Activated CD4-positive, alpha-beta T cell treated with anti-CD3 and anti-CD28 coated beads for 36 hours (primary cell): ENCODE results near the gene GPRC5C. TPM values are rescaled to one million over a fixed set of nuclear protein-coding genes. Genes with fewer than 3 reads are reported as not detected.
"Not testable (repeated sequence)": the region's sequence is repeated elsewhere in the genome, so short reads cannot be mapped to it uniquely, and the experiment has no call there.

Source experiments
- ATAC-seq: fragments of 200-7000 bp; cut with Tn5 transposase; one replicate; pipeline ENCODE4 v1.10.0; 2021; ENCODE audit warnings: mild to moderate bottlenecking, moderate library complexity
- CTCF ChIA-PET: fragments of 350-600 bp; sonication (Branson Sonifier 250); formaldehyde crosslinking; loops from one replicate; lab custom pipeline; 2021; ENCODE audit warnings: antibody characterized with exemption; lab: Charles Lee
- POLR2A ChIA-PET: fragments of 350-600 bp; sonication (Branson Sonifier 250); formaldehyde crosslinking; loops from one replicate; lab custom pipeline; 2021; ENCODE audit warnings: antibody characterized with exemption, inconsistent platforms; lab: Charles Lee
- DNase-seq: peaks from one replicate; pipeline ENCODE4 v3.0.0-alpha.2; 2020
- H3K27ac Mint-ChIP-seq: one replicate; pipeline ENCODE4 v1.8.0; 2021; ENCODE audit warnings: mixed read lengths
- H3K27me3 Mint-ChIP-seq: one replicate; pipeline ENCODE4 v1.8.0; 2021; ENCODE audit warnings: mixed read lengths
- H3K36me3 Mint-ChIP-seq: one replicate; pipeline ENCODE4 v1.8.0; 2021; ENCODE audit warnings: low read depth, mixed read lengths
- H3K4me1 Mint-ChIP-seq: one replicate; pipeline ENCODE4 v1.8.0; 2021; ENCODE audit warnings: mixed read lengths
- H3K4me3 Mint-ChIP-seq: one replicate; pipeline ENCODE4 v1.8.0; 2021; ENCODE audit warnings: mild to moderate bottlenecking, moderate library complexity, mixed read lengths
- H3K9me3 Mint-ChIP-seq: one replicate; pipeline ENCODE4 v1.8.0; 2021; ENCODE audit warnings: low read depth, mixed read lengths
- intact Hi-C, 2 experiments: fragments of 100-400 bp; cut with DNase I in 1 of 2; cut with micrococcal nuclease in 1 of 2; formaldehyde crosslinking; loops; one replicate each; pipeline versions ENCODE4 v1.14.2 to v1.15.1; 2022 to 2024; cut with DNase I, micrococcal nuclease
- total RNA-seq, 2 experiments: library from RNA; stranded (reverse); gene quantifications; one replicate each; pipeline ENCODE4 v1.2.3, GENCODE V29; 2021

The GPRC5C gene
- total RNA-seq, 2 experiments from 2014 or later, result 0.97 to 1.3 TPM

DNA sequence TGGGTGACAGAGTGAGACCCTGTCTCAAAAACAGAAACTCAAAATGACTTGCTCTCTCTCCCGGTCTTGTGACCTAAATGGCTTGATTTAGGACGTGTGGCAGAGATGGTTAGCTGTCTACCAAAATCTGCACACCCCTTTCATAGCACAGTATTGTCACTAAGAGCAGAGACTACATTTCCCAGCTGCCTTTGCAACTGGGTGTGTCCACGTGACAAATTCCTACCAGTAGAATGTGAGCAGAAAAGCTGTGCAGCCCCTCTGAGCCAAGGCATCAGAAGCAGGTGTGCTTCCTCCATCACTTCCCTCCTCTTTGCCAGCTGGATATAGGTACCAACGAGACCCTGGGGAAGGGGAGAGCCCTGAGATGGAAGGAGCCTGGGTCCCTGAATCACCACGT lies 39.0 kb upstream of the GPRC5C start:
- ChIA-PET POLR2A (no interaction called here), CTCF (interaction anchor here (1.3 to 2.5 kb wide), 2 partner anchors 13 to 57 kb away, joined by 3 to 9 read pairs; no protein-coding TSS in a partner anchor)
- no peaks in the 10 kb centered on the region for H3K36me3 Mint-ChIP-seq
- H3K9me3 Mint-ChIP-seq, result no peaks in the 10 kb centered on the region
- no peak overlapping the region for H3K4me3 Mint-ChIP-seq
- DNase-seq, result no peak
- H3K27ac Mint-ChIP-seq, result no peak overlapping the region
- H3K27me3 Mint-ChIP-seq, result no peaks in the 10 kb centered on the region
- intact Hi-C loops, result no loop called here
- no peaks in the 10 kb centered on the region for H3K4me1 Mint-ChIP-seq
- ATAC-seq, result no peak

DNA sequence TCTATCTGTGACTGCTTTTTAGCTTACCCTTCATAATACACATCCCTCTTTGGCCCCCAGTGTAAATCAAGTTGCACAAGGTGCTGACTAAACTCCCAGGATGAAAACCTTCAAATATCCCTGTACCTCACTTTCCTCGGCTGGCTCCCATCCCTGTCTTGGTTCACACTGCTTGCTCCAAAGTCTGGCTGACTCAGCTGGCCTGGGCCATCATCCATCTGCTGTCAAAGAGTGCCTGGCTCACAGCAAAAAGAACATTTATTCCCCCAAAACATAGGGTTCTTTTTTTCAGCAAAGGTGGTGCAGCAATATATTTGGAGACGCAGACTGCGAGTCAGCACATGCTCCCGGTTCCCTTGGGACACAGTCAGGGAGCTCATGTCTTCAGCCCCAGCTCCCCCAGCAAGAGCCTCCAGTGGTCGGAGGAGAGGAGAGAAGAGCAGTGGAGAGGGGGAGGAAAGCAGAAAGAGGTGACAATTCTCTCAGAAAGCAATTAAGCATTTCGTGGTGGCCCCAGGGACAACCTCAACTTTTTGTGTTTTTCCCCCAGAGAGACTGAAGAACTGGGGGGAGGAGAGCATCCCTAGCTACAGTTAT lies 38.4 kb upstream of the GPRC5C start:
- H3K9me3 Mint-ChIP-seq, result no peaks in the 10 kb centered on the region
- H3K27ac Mint-ChIP-seq, result no peak overlapping the region

DNA sequence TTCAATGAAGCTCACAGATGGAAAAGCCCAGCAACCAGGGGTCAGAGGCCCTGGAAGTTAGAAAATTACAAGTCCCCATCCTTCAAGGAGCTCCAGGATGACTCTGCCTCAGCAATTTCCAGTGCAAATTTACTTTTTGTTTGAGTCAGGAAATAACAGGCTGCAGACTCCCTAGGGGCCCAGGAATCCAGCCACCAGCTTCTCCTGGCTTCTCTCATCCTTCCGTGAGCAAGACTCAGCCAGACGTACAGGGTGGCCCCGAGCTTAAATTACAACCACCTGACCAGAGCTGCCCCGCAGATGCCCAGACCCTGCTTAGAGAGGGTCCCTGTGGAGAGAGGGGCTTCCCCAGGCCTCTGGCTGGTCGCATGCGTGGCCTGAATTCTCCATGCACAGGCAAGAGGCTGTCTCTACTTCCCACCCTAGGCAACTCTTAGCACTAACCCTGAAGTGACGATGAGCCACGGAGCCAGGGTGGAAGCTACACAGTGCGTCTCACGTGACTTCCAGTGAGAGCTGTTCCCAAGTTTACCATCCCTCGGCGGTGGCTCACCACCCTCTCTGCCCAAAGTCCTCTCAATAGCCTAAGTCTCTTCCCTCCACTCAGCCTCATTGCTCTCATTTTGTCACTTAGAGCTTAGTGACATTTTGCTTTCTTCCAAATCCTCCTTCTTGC lies 37.5 kb upstream of the GPRC5C start:
- Mint-ChIP-seq H3K27me3 (no peaks in the 10 kb centered on the region), H3K27ac (no peak overlapping the region), H3K4me3 (no peak overlapping the region), H3K36me3 (no peaks in the 10 kb centered on the region), H3K4me1 (no peaks in the 10 kb centered on the region), H3K9me3 (no peaks in the 10 kb centered on the region)
- ChIA-PET POLR2A (no interaction called here), CTCF (interaction anchor here (0.6 to 2.5 kb wide), 4 partner anchors 11 to 86 kb away, joined by 3 to 9 read pairs (median 4); no protein-coding TSS in a partner anchor)
- ATAC-seq (no peak), DNase-seq (no peak)
- intact Hi-C loops, result no loop called here

More for the DNA sequence above, 38.4 kb upstream of the GPRC5C start:
- no peak for DNase-seq
- intact Hi-C loops, result no loop called here
- Mint-ChIP-seq H3K36me3 (no peaks in the 10 kb centered on the region), H3K4me1 (no peaks in the 10 kb centered on the region), H3K4me3 (no peak overlapping the region), H3K27me3 (no peaks in the 10 kb centered on the region)
- POLR2A ChIA-PET, result no interaction called here
- no peak for ATAC-seq
- CTCF ChIA-PET, result interaction anchor here (1.0 to 2.5 kb wide), 4 partner anchors 12 to 63 kb away, joined by 3 to 9 read pairs (median 4); no protein-coding TSS in a partner anchor

DNA sequence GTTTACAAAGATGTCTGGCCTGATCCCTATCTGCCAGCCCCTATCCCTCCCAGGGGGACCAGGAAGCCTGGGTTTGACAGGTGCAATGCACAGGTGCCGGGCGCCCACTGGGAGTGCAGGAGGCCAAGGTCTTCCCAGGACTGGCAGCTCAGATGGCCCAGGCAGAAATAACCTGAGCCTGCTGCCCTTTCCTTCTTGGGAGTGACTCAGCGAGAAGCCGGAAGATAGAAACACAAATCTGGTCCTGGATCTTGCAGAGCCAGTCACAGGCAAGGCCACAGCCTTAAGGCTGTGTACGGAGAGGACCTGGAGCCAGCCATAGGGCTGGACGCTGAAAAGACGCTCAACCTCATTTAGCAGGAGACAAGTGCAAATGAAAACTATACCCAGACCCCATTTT lies 36.9 kb upstream of the GPRC5C start:
- Mint-ChIP-seq H3K4me1 (no peaks in the 10 kb centered on the region), H3K27ac (no peak overlapping the region), H3K9me3 (no peaks in the 10 kb centered on the region), H3K27me3 (no peaks in the 10 kb centered on the region), H3K36me3 (no peaks in the 10 kb centered on the region), H3K4me3 (no peak overlapping the region)
- DNase-seq, result no peak
- intact Hi-C loops, result no loop called here
- CTCF ChIA-PET, result interaction anchor here (1.8 to 2.5 kb wide), 2 partner anchors 10 to 15 kb away, joined by 5 to 9 read pairs; no protein-coding TSS in a partner anchor
- POLR2A ChIA-PET, result no interaction called here
- no peak for ATAC-seq

DNA sequence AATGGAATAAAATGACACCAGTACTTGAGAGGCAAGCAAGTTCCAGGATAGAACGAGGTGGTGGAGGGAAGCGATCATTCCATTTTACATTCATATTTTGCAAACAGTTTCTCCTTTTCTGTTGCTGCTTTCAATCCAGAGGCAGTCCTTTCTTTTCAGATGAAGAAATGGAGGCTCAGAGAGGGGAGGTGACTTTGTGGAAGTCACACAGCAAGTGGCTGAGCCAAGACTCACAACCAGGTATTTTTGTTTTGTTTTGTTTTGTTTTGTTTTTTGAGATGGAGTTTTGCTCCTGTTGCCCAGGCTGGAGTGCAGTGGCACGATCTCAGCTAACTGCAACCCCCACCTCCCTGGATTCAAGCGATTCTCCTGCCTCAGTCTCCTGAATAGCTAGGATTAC lies 35.3 kb upstream of the GPRC5C start:
- no peaks in the 10 kb centered on the region for H3K9me3 Mint-ChIP-seq
- ATAC-seq (no peak), DNase-seq (no peak)
- H3K36me3 Mint-ChIP-seq, result no peaks in the 10 kb centered on the region
- H3K4me3 Mint-ChIP-seq, result no peak overlapping the region
- intact Hi-C loops, result no loop called here
- ChIA-PET POLR2A (interaction anchor here (0.7 kb wide), 1 partner anchor 68 kb away, joined by 4 read pairs; no protein-coding TSS in a partner anchor), CTCF (interaction anchor here (0.8 kb wide), 1 partner anchor 17 kb away, joined by 3 read pairs; no protein-coding TSS in a partner anchor)
- H3K4me1 Mint-ChIP-seq, result no peaks in the 10 kb centered on the region
- no peaks in the 10 kb centered on the region for H3K27me3 Mint-ChIP-seq
- H3K27ac Mint-ChIP-seq, result no peak overlapping the region

DNA sequence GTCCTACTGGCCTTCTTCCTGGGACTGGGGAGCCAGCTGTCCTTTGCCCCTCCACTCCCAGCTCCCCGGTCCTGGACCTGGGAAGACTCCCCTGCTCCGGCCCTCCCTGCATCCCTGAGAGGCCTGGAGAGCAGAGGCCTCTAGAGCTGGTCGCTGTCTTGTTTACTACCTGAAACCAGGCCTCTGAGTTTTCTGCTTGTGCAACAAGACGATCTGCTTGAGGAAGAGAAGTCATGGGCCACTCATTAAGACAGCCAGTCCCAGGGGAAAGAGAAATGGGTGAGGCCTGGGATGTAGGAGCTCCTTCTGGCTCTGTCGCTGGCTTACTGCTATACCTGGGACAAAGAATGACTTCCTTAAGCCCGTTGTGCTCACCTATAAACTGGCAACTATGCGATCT lies 29.8 kb upstream of the GPRC5C start:
- no peak overlapping the region for H3K4me3 Mint-ChIP-seq
- no peaks in the 10 kb centered on the region for H3K4me1 Mint-ChIP-seq
- DNase-seq (no peak), ATAC-seq (no peak)
- H3K27me3 Mint-ChIP-seq, result no peaks in the 10 kb centered on the region
- CTCF ChIA-PET, result interaction anchor here (0.5 to 0.8 kb wide), 3 partner anchors 21 to 155 kb away, joined by 3 read pairs; no protein-coding TSS in a partner anchor
- H3K27ac Mint-ChIP-seq, result no peak overlapping the region
- no peaks in the 10 kb centered on the region for H3K9me3 Mint-ChIP-seq
- no peaks in the 10 kb centered on the region for H3K36me3 Mint-ChIP-seq
- POLR2A ChIA-PET, result interaction anchor here (0.6 kb wide), 1 partner anchor 382 kb away, joined by 10 read pairs; no protein-coding TSS in a partner anchor
- intact Hi-C loops, result no loop called here

DNA sequence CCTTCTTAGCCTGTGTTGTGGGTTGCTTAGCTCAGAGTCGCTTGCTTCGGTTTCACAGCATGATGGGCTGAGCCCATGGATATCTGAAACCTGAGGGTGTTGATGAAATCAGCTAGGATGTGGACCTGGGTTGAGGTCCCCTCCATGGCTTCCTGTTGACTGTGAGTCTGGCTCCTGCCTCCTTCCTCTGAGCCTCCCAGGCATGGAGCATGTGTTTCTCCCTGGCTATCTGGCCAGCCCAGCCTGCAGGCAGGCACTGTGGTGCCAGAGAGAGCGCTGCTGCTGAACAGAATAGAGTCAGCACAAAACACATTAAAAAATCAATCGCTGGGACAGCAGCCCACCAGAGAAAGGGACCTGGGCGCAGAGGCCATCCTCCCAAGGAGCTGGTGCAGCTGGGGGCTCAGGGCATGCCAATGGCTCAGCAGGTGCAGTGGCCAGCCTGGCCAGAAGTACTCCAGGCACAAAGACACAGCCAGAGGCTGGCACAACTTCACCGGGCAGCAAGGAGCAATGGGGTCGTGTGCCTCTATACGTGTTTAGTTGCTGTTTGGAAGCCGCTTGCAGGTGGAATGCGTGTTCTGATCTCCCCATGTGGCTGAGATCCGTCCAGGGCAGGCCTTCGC lies 28.3 kb upstream of the GPRC5C start:
- no peaks in the 10 kb centered on the region for H3K36me3 Mint-ChIP-seq
- no peak for ATAC-seq
- intact Hi-C loops, result no loop called here
- no peak overlapping the region for H3K27ac Mint-ChIP-seq
- DNase-seq, result no peak
- no peaks in the 10 kb centered on the region for H3K9me3 Mint-ChIP-seq
- ChIA-PET CTCF (interaction anchor here (0.5 to 1.1 kb wide), 2 partner anchors 35 to 185 kb away, joined by 3 read pairs; no protein-coding TSS in a partner anchor), POLR2A (no interaction called here)
- no peak overlapping the region for H3K4me3 Mint-ChIP-seq
- no peaks in the 10 kb centered on the region for H3K4me1 Mint-ChIP-seq
- no peaks in the 10 kb centered on the region for H3K27me3 Mint-ChIP-seq

DNA sequence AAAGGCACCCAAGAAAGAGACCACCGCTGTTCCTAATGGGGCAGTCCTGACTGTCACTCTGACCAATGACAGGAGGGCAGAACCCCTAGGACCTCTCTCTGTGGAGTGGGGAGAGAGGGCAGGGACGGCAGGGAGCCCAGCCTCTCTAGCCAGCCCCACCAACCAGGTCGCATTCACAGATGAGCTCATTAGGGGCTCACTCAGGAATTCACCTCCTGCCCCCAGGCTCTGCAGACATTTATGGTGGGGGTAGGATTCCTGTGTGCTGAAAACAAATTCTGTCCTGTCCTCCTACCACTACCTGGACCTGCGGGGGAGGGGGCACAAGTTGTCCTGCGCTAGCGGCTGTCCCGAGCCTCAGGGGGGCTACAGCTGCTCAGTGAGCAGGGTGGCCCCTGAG lies 27.7 kb upstream of the GPRC5C start:
- no peaks in the 10 kb centered on the region for H3K9me3 Mint-ChIP-seq
- POLR2A ChIA-PET, result no interaction called here
- intact Hi-C loops, result no loop called here

DNA sequence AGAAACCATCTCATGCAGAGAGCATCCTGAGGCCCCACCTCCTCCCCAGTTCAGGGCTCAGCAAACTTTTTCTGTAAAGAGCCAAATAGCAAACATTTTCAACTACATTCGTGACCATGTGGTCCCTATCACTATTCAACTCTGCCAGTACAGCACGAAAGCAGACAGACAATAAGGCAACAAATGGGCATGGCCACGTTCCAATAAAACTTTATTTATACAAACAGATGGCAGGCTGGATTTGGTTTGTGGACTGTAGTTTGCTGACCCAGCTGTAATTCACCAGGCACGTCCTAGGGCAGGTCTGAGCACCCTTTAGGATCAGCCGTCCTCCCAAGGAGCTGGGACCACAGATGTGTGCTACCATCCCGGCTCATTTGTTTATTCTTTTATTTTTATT lies 27.1 kb upstream of the GPRC5C start:
- ChIA-PET CTCF (interaction anchor here (1.9 kb wide), 1 partner anchor 10 kb away, joined by 5 read pairs; no protein-coding TSS in a partner anchor), POLR2A (no interaction called here)
- H3K27me3 Mint-ChIP-seq, result no peaks in the 10 kb centered on the region
- no peaks in the 10 kb centered on the region for H3K9me3 Mint-ChIP-seq
- H3K4me3 Mint-ChIP-seq, result no peak overlapping the region
- no peaks in the 10 kb centered on the region for H3K36me3 Mint-ChIP-seq
- ATAC-seq (no peak), DNase-seq (no peak)
- H3K4me1 Mint-ChIP-seq, result no peaks in the 10 kb centered on the region
- no peak overlapping the region for H3K27ac Mint-ChIP-seq
- intact Hi-C loops, result no loop called here

More for the DNA sequence above, 27.7 kb upstream of the GPRC5C start:
- no peak for DNase-seq
- ATAC-seq, result no peak
- Mint-ChIP-seq H3K27me3 (no peaks in the 10 kb centered on the region), H3K36me3 (no peaks in the 10 kb centered on the region), H3K4me3 (no peak overlapping the region), H3K27ac (no peak overlapping the region), H3K4me1 (no peaks in the 10 kb centered on the region)
- CTCF ChIA-PET, result interaction anchor here (1.9 kb wide), 1 partner anchor 10 kb away, joined by 5 read pairs; no protein-coding TSS in a partner anchor

DNA sequence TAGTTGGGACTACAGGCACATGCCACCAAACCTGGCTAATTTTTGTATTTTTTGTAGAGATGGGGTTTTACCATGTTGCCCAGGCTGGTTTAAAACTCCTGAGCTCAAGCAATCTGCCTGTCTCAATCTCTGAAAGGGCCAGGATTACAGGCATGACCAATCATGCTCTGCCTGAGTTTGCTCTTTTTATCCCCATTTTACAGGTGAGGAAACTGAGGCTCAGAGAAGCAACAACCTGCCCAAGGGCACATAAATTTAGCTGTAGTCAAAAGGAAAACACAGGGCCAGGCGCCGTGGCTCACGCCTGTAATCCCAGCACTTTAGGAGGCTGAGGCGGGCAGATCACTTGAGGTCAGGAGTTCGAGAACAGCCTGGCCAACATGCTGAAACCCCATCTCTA lies 26.6 kb upstream of the GPRC5C start:
- ATAC-seq, H3K4me1 Mint-ChIP-seq, H3K4me3 Mint-ChIP-seq, H3K27ac Mint-ChIP-seq, H3K36me3 Mint-ChIP-seq, DNase-seq, H3K27me3 Mint-ChIP-seq, H3K9me3 Mint-ChIP-seq, POLR2A ChIA-PET, intact Hi-C loops: not testable (repeated sequence)
- CTCF ChIA-PET, result interaction anchor here (1.9 kb wide), 1 partner anchor 11 kb away, joined by 5 read pairs; no protein-coding TSS in a partner anchor

DNA sequence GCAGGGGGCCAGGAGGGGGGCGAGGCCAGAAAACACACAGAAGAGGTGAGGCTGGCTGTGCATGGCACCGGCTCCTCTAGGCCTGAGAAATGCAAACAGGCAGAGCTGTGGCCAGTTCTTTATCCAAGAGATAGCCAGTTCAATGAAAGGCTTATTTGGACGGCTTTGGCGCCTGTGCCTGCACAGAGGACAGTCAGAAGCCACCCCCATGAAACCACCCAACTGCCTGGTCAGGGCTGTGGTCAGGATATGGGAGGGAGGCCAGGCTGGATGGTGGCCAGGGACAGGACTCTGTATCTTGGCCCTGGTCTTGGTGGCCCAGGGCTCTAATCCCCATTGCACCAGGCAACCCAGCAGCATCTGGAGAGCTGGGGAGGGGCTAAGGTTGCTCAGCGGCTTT lies 24.5 kb upstream of the GPRC5C start:
- Mint-ChIP-seq H3K27ac (no peak overlapping the region), H3K36me3 (no peaks in the 10 kb centered on the region), H3K27me3 (no peaks in the 10 kb centered on the region), H3K4me1 (no peaks in the 10 kb centered on the region), H3K9me3 (no peaks in the 10 kb centered on the region), H3K4me3 (no peak overlapping the region)
- ATAC-seq, result no peak
- DNase-seq, result no peak
- intact Hi-C loops, result no loop called here
- CTCF ChIA-PET, result interaction anchor here (0.6 to 1.8 kb wide), 4 partner anchors 26 to 131 kb away, joined by 3 to 5 read pairs (median 4); no protein-coding TSS in a partner anchor
- POLR2A ChIA-PET, result no interaction called here
